NCI-H2107 (cell line): ENCODE data around the gene SETD2.
"Not testable (repeated sequence)": the region's sequence is repeated elsewhere in the genome, so short reads cannot be mapped to it uniquely, and the experiment has no call there.

Source experiments
- DNase-seq: peaks from one replicate; lab custom pipeline; 2025; lab: John Stamatoyannopoulos, UW

The SETD2 gene

GRCh38 chr3:47152578-47152977 is 11.3 kb downstream of the SETD2 start:
- DNase-seq = no peak

- no peak for DNase-seq
Observed at GRCh38 chr3:47151836-47152235, 12.1 kb downstream of the SETD2 start.

- DNase-seq = no peak
Observed at GRCh38 chr3:47149339-47149933, 14.5 kb downstream of the SETD2 start.

GRCh38 chr3:47145272-47145671 is 18.6 kb downstream of the SETD2 start:
- DNase-seq = no peak

- no peak for DNase-seq
Observed at GRCh38 chr3:47143068-47143467, 20.8 kb downstream of the SETD2 start.

GRCh38 chr3:47142536-47142935 is 21.4 kb downstream of the SETD2 start:
- DNase-seq = not testable (repeated sequence)

GRCh38 chr3:47140973-47141461 is 22.9 kb downstream of the SETD2 start:
- not testable (repeated sequence) for DNase-seq

GRCh38 chr3:47140553-47140952 is 23.4 kb downstream of the SETD2 start:
- not testable (repeated sequence) for DNase-seq

- DNase-seq = no peak
Observed at GRCh38 chr3:47134311-47134710, 29.6 kb downstream of the SETD2 start.

GRCh38 chr3:47133641-47134040 is 30.3 kb downstream of the SETD2 start:
- DNase-seq = no peak

- DNase-seq = no peak
Observed at GRCh38 chr3:47130557-47130956, 33.4 kb downstream of the SETD2 start.

- DNase-seq = peak; percentile 20
Observed at GRCh38 chr3:47128137-47128536, 35.8 kb downstream of the SETD2 start.

- no peak for DNase-seq
Observed at GRCh38 chr3:47123857-47124256, 40.1 kb downstream of the SETD2 start.

- no peak for DNase-seq
Observed at GRCh38 chr3:47121409-47121808, 42.5 kb downstream of the SETD2 start.

- DNase-seq = no peak
Observed at GRCh38 chr3:47120138-47120537, 43.8 kb downstream of the SETD2 start.

GRCh38 chr3:47119387-47119786 is 44.5 kb downstream of the SETD2 start:
- not testable (repeated sequence) for DNase-seq

- no peak for DNase-seq
Observed at GRCh38 chr3:47117807-47118364, 46.0 kb downstream of the SETD2 start.

- not testable (repeated sequence) for DNase-seq
Observed at GRCh38 chr3:47115524-47115923, 48.4 kb downstream of the SETD2 start.

- no peak for DNase-seq
Observed at GRCh38 chr3:47113669-47114365, 50.1 kb downstream of the SETD2 start.

- DNase-seq = no peak
Observed at GRCh38 chr3:47112997-47113396, 50.9 kb downstream of the SETD2 start.

- DNase-seq = no peak
Observed at GRCh38 chr3:47109393-47109792, 54.5 kb downstream of the SETD2 start.

- DNase-seq = no peak
Observed at GRCh38 chr3:47108546-47108945, 55.4 kb downstream of the SETD2 start.

- DNase-seq = no peak
Observed at GRCh38 chr3:47104259-47104658, 59.7 kb downstream of the SETD2 start.
